Cardiac muscle cell (in vitro differentiated cells and primary cell): Measurements from ENCODE around the gene CHIA. TPM values are rescaled to one million over a fixed set of nuclear protein-coding genes. Genes with fewer than 3 reads are reported as not detected.
"Not testable (repeated sequence)": the region's sequence is repeated elsewhere in the genome, so short reads cannot be mapped to it uniquely, and the experiment has no call there.

Experiments used
- DNase-seq, 2 donors: peaks; one replicate each; pipeline versions ENCODE4 v3.0.0 to v3.0.0-alpha.2; 2010 to 2017; ENCODE audit warnings: low read depth in 1 of 2, low spot score in 1 of 2
- H3K27ac ChIP-seq: fragments of 200-600 bp; sonication (generic); 2 replicates; pipeline ENCODE4 v1.5.1; 2016
- H3K27me3 ChIP-seq: fragments of 200-600 bp; sonication (generic); 2 replicates; pipeline ENCODE4 v1.6.0; 2016; ENCODE audit warnings: control low read depth
- H3K36me3 ChIP-seq: fragments of 200-600 bp; sonication (generic); 2 replicates; pipeline ENCODE4 v1.5.1; 2016; ENCODE audit warnings: control low read depth
- H3K4me1 ChIP-seq: fragments of 200-600 bp; sonication (generic); 2 replicates; pipeline ENCODE4 v1.8.1; 2017; ENCODE audit warnings: low read depth, mild to moderate bottlenecking, mixed run types
- H3K4me3 ChIP-seq: fragments of 200-600 bp; sonication (generic); 2 replicates; pipeline ENCODE4 v1.5.1; 2016; ENCODE audit warnings: mild to moderate bottlenecking
- H3K9me3 ChIP-seq: fragments of 200-600 bp; sonication (generic); 2 replicates; pipeline ENCODE4 v1.5.1; 2017; ENCODE audit warnings: low read depth, mild to moderate bottlenecking, control low read depth
- polyA plus RNA-seq: library from polyadenylated mRNA; unstranded; fragments of >200 nt; fragmentation: Nextera tagmentation; extraction: Ambion mirVana; gene quantifications from 2 replicates; pipeline ENCODE4 v1.2.1, GENCODE V29; 2016
- total RNA-seq: library from RNA; depleted of rRNA; stranded (reverse); fragments of >200 nt; gene quantifications from 2 replicates; pipeline ENCODE4 v1.2.3, GENCODE V29; 2016
- TF ChIP-seq, protein P1 (sequence below): IDR thresholded peaks from 2 replicates; pipeline ENCODE4 v1.5.1; 2012; ENCODE audit warnings: low read depth, mild to moderate bottlenecking, low read length

The CHIA gene
- total and polyA plus RNA-seq, 2 experiments from 2014 or later, result not detected

DNA sequence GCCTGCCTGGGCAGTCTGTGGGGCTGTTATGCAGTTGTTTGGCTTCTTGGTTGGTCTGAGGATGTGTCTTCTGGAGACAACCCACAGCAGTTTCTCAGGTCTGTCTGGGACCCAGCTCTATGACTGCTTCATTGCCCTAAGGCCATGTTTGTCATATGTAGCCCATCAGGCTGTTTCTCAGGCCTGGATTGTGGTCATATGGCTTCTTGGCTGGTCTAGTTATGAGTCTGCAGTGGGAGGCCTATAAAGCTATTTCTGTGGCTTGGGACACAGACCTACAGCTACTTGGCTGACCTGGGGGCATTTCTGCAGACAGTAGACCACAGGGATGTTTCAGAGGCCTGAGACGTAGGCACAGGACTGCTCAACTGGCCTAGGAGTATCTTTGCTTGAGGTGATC, 41.5 kb downstream of the CHIA start:
- H3K27ac ChIP-seq, result no peak overlapping the region
- no peaks in the 10 kb centered on the region for H3K9me3 ChIP-seq

DNA sequence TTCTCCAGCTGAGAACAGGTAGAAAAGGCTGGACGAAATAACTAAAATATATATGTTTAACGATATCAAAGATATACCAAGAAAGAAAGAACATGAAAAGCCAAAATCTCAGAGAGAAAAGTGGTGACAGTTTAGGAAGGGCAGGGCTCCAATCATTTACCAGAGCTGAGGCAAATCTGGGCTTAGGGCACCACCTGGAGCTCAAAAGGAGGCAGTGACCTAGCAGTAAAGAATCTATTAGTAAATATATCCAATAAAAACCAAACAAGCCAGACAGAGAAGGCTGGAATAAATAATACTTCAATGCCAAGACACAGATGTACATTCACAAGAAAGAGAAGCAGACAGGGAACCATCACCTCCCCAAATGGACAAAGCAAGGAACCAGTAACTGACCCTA, 43.5 kb downstream of the CHIA start:
- Histone ChIP-seq H3K9me3 (no peaks in the 10 kb centered on the region), H3K4me1 (no peaks in the 10 kb centered on the region), H3K4me3 (no peak overlapping the region), H3K27ac (no peak overlapping the region), H3K36me3 (no peaks in the 10 kb centered on the region), H3K27me3 (no peaks in the 10 kb centered on the region)
- DNase-seq, result peak; percentile 58 to 68
- TF ChIP-seq, protein P1, sequence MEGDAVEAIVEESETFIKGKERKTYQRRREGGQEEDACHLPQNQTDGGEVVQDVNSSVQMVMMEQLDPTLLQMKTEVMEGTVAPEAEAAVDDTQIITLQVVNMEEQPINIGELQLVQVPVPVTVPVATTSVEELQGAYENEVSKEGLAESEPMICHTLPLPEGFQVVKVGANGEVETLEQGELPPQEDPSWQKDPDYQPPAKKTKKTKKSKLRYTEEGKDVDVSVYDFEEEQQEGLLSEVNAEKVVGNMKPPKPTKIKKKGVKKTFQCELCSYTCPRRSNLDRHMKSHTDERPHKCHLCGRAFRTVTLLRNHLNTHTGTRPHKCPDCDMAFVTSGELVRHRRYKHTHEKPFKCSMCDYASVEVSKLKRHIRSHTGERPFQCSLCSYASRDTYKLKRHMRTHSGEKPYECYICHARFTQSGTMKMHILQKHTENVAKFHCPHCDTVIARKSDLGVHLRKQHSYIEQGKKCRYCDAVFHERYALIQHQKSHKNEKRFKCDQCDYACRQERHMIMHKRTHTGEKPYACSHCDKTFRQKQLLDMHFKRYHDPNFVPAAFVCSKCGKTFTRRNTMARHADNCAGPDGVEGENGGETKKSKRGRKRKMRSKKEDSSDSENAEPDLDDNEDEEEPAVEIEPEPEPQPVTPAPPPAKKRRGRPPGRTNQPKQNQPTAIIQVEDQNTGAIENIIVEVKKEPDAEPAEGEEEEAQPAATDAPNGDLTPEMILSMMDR, result peak; percentile 71

More for the DNA sequence above, 41.5 kb downstream of the CHIA start:
- H3K27me3 ChIP-seq, result no peaks in the 10 kb centered on the region
- H3K36me3 ChIP-seq, result no peaks in the 10 kb centered on the region
- DNase-seq, result no peak
- H3K4me1 ChIP-seq, result no peaks in the 10 kb centered on the region
- H3K4me3 ChIP-seq, result no peak overlapping the region
- TF ChIP-seq, protein P1, result no peak

DNA sequence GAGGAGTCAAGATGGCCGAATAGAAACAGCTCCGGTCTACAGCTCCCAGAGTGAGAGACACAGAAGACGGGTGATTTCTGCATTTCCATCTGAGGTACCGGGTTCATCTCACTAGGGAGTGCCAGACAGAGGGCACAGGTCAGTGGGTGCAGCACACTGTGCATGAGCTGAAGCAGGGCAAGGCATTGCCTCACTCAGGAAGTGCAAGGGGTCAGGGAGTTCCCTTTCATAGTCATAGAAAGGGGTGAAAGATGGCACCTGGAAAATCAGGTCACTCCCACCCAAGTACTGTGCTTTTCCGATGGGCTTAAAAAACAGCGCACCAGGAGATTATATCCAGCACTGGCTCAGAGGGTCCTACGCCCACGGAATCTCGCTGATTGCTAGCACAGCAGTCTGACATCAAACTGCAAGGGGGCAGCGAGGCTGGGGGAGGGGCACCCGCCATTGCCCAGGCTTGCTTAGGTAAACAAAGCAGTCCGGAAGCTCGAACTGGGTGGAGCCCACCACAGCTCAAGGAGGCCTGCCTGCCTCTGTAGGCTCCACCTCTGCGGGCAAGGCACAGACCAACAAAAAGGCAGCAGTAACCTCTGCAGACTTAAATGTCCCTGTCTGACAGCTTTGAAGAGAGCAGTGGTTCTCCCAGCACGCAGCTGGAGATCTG, 44.7 kb downstream of the CHIA start:
- not testable (repeated sequence) for H3K4me1 ChIP-seq, H3K36me3 ChIP-seq, H3K27me3 ChIP-seq, H3K27ac ChIP-seq, DNase-seq, H3K9me3 ChIP-seq, H3K4me3 ChIP-seq

DNA sequence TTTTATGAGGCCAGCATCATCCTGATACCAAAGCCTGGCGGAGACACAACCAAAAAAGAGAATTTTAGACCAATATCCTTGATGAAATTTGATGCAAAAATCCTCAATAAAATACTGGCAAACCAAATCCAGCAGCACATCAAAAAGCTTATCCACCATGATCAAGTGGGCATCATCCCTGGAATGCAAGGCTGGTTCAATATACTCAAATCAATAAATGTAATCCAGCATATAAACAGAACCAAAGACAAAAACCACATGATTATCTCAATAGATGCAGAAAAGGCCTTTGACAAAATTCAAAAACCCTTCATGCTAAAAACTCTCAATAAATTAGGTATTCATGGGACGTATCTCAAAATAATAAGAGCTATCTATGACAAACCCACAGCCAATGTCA, 48.2 kb downstream of the CHIA start:
- H3K4me3 ChIP-seq, H3K9me3 ChIP-seq, DNase-seq, H3K4me1 ChIP-seq, H3K36me3 ChIP-seq, H3K27me3 ChIP-seq, H3K27ac ChIP-seq: not testable (repeated sequence)

DNA sequence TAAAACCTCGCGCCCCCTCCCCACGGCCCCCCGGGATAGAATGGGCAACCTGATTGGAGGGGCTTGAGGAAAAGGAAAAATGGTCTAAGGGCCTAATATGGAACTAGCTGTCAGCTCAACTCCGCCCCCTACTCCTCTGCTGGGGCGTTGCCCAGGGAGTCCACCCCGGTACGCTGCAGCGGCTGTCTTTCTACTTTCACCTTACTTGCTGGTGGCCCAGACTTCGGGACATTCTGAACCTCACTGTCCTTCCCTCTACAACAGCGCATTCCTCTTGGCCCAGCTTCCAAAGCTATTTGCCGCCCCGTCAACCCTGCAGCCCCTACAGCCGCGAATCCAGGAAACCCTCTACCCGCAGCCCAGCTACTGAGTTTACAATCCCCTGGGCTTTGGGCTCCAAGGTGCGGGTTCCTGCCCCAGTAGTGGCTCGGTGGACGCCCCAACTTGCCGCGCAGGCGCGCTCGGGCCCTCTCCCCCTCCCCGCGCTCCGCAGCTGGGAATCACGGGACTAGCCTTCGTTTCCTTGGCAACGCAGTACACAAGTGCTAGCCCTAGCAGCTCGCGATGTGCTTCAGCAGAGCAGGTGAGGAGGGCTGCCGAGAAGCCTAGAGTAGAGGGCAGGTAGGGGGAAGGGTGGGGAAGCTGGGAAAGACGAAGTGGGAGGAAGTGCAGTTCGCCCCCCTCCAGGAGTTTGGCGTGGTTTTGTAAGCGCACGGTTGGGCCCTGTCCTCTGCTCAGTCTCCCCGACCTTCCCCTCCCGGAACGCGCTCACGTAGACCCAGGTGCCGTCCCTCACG, 55.6 kb downstream of the CHIA start:
- H3K27ac ChIP-seq, result peak overlapping the region; percentile 96
- H3K4me3 ChIP-seq, result peak overlapping the region; percentile 48
- H3K9me3 ChIP-seq, result no peaks in the 10 kb centered on the region
- TF ChIP-seq, protein P1, result peak; percentile 18
- peak; percentile 91 to 93 for DNase-seq
- no peaks in the 10 kb centered on the region for H3K27me3 ChIP-seq
- H3K4me1 ChIP-seq, result no peaks in the 10 kb centered on the region
- no peaks in the 10 kb centered on the region for H3K36me3 ChIP-seq

DNA sequence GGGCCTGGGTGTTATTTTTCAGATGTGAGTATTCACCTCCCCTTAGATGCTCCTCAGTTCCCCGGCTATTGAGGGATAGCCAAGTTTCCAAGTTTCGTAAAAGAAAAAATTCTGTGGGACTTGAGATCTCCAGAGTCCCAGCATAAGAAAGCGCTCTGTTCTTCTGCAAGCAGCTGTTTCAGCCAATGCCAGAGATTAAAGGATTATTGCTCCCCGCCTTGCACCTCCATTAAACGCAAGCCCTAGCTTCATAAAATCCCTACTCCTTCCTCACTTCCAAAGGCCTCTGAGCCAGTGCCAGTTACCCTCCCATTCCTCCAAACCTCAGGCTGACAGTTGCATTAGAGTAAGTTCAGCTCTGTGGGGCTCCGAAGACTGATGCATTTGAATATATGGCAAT, 56.4 kb downstream of the CHIA start:
- Histone ChIP-seq H3K27me3 (no peaks in the 10 kb centered on the region), H3K27ac (peak overlapping the region; percentile 96), H3K9me3 (no peaks in the 10 kb centered on the region), H3K36me3 (no peaks in the 10 kb centered on the region), H3K4me3 (no peak overlapping the region), H3K4me1 (no peaks in the 10 kb centered on the region)
- TF ChIP-seq, protein P1, result no peak
- DNase-seq, result peak in 1 of 2 donors; percentile 2
